ENCODE measurements around the gene EPB41. TPM values are rescaled to one million over a fixed set of nuclear protein-coding genes. Genes with fewer than 3 reads are reported as not detected.

EPB41 gene
- polyA plus RNA-seq, 1 of the 3 experiments (the other 2 are of a cell fraction): 7.4 TPM

DNA sequence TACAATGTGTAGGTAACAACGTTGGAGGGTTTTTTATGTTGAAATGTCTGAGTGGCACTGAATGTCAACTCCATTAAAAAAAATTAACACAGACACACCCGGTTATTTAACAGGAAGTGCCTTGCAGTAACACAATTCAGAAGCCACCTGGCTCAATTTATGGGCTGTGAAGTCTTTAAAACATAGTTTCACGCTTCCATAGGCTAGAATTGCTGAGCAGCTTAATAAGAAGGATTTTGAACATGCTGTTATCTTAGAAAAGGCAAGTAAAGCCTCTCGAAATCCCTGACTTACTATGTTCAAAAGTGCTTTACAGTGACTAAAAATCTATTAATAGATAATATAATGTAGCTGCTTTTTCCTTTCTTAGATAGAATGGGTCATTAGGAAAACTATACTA lies 247.7 kb downstream of the EPB41 start (continued):
- TF ChIP-seq, protein P1, sequence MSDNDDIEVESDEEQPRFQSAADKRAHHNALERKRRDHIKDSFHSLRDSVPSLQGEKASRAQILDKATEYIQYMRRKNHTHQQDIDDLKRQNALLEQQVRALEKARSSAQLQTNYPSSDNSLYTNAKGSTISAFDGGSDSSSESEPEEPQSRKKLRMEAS (IDR thresholded peaks at IDR 0.05; ENCODE audit: low read depth): no peak
- TF ChIP-seq SMC3 (IDR thresholded peaks at IDR 0.05; ENCODE audit: low read depth, low read length): no peak
- TF ChIP-seq GABPA (IDR thresholded peaks at IDR 0.05; ENCODE audit: low read depth): no peak
- no peak for TF ChIP-seq RXRA (IDR thresholded peaks at IDR 0.05; ENCODE audit: borderline replicate concordance, low read depth)
- TF ChIP-seq NFIC (IDR thresholded peaks at IDR 0.05; ENCODE audit: borderline replicate concordance): no peak
- no peak for TF ChIP-seq FOXM1 (IDR thresholded peaks at IDR 0.05; ENCODE audit: low read depth)
- no peak for TF ChIP-seq POLR2AphosphoS5 (IDR thresholded peaks at IDR 0.05; ENCODE audit: low read depth, low read length)

DNA sequence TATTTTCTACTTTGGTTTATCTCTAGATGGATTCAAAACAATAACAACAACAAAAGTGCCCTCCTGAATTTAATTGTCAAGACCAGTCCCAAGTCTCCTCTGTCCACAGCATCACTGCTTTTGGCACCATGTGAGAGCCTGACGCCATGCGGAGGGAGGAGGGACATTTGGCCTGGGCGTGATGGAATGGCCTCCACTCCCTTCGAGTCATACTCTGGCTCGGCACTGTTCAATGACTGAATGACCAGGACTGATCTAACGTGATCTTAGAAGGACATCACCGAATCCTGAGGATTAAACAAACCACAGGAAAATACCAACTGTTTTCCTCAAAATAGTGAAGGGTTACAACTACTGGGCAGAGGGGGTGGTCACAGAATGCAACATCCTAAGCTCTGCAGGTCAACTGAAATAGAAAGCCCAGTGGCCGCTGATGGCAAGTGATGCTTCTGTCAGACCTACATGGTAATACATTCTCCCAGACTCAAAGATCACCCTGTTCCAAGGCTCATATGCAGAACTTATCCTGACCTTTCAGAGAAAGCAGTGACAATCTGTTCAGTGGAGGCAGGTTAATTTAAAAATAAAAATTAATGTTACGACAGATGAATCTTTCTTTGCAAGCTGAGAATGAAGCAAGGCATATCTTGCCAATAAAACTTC lies 248.2 kb downstream of the EPB41 start:
- Histone ChIP-seq H3K27ac (ENCODE audit: low read depth in 2 of 2, low read length in 1 of 2) (no peak overlapping the region), H3K27me3 (ENCODE audit: insufficient read depth) (no peaks in the 10 kb centered on the region), H3K9me3 (no peaks in the 10 kb centered on the region), H3K79me2 (ENCODE audit: insufficient read depth) (peaks cover 98% of the 10 kb centered on the region), H3K9ac (no peak overlapping the region), H3K9me2 (no peaks in the 10 kb centered on the region), H3K4me2 (no peak overlapping the region), H3K4me1 (ENCODE audit: control insufficient read depth in 1 of 2, insufficient read depth in 2 of 2, low read depth in 1 of 2, low read length in 1 of 2) (peaks cover 5 to 9% of the 10 kb centered on the region in 2 experiments; a peak in 2 of 4 replicates), H2AFZ (ENCODE audit: low read depth) (no peak overlapping the region), H3K36me3 (replicated peaks in 1 of 2; ENCODE audit: control insufficient read depth in 1 of 2, insufficient read depth in 2 of 2, low read length in 1 of 2) (peaks cover 69 to 74% of the 10 kb centered on the region in 2 experiments), H4K20me1 (ENCODE audit: insufficient read depth) (peaks cover 69% of the 10 kb centered on the region), H3K4me3 (ENCODE audit: low read depth in 2 of 2, low read length in 1 of 2) (no peak overlapping the region), H3F3A (replicated peaks; ENCODE audit: insufficient read depth) (peaks cover 8% of the 10 kb centered on the region)
- no peak for DNase-seq
- ChIA-PET POLR2A (no interaction called here), CTCF (interaction anchor here (1.7 kb wide), 1 partner anchor 286 kb away, joined by 3 read pairs; no protein-coding TSS in a partner anchor)
- TF ChIP-seq CHD2 (IDR thresholded peaks at IDR 0.05; ENCODE audit: low read length, partially characterized antibody) (no peak), NRF1 (IDR thresholded peaks at IDR 0.05; ENCODE audit: low read depth, low read length) (no peak), YY1 (IDR thresholded peaks at IDR 0.05; ENCODE audit: low read depth) (no peak), EP300 (IDR thresholded peaks at IDR 0.05; ENCODE audit: borderline replicate concordance in 1 of 2, low read depth in 1 of 2, low read length in 1 of 2) (no peak), TAF1 (IDR thresholded peaks at IDR 0.05; ENCODE audit: borderline replicate concordance, low read depth, low read length) (no peak), SIN3A (IDR thresholded peaks at IDR 0.05; ENCODE audit: borderline replicate concordance, low read depth, low read length) (no peak), ELF1 (IDR thresholded peaks at IDR 0.05) (no peak), RAD21 (IDR thresholded peaks at IDR 0.05; ENCODE audit: low read length) (no peak), RCOR1 (IDR thresholded peaks at IDR 0.05; ENCODE audit: low read length) (no peak), JUND (IDR thresholded peaks at IDR 0.05) (no peak), FOXM1 (IDR thresholded peaks at IDR 0.05; ENCODE audit: low read depth) (no peak)
- TF ChIP-seq, protein P2, sequence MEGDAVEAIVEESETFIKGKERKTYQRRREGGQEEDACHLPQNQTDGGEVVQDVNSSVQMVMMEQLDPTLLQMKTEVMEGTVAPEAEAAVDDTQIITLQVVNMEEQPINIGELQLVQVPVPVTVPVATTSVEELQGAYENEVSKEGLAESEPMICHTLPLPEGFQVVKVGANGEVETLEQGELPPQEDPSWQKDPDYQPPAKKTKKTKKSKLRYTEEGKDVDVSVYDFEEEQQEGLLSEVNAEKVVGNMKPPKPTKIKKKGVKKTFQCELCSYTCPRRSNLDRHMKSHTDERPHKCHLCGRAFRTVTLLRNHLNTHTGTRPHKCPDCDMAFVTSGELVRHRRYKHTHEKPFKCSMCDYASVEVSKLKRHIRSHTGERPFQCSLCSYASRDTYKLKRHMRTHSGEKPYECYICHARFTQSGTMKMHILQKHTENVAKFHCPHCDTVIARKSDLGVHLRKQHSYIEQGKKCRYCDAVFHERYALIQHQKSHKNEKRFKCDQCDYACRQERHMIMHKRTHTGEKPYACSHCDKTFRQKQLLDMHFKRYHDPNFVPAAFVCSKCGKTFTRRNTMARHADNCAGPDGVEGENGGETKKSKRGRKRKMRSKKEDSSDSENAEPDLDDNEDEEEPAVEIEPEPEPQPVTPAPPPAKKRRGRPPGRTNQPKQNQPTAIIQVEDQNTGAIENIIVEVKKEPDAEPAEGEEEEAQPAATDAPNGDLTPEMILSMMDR (IDR thresholded peaks at IDR 0.05): no peak
- 89% methylated on average over 9 of the region's 9 CpGs for WGBS (ENCODE audit: low lambda C conversion rate)

Measured in SK-N-SH (cell line).